ENCODE data around the gene ALG12. TPM values are rescaled to one million over a fixed set of nuclear protein-coding genes. Genes with fewer than 3 reads are reported as not detected.

Gene ALG12
- total RNA-seq, 1 donor from 2014 or later: 25.9 TPM

- Histone ChIP-seq H3K4me1 (no peaks in the 10 kb centered on the region), H3K36me3 (peaks cover 58% of the 10 kb centered on the region), H3K27ac (no peak overlapping the region), H3K9me3 (no peaks in the 10 kb centered on the region), H3K4me3 (no peak overlapping the region), H3K27me3 (ENCODE audit: low read depth) (no peaks in the 10 kb centered on the region)
- no peak for DNase-seq
- ATAC-seq: no peak
- no peak for TF ChIP-seq CTCF (IDR thresholded peaks at IDR 0.05)
- intact Hi-C loops (cut with DNase I): no loop called here
Observed at GRCh38 chr22:49884075-49884474, 34.2 kb downstream of the ALG12 start.

- no peak for DNase-seq
- Histone ChIP-seq H3K4me3 (no peak overlapping the region), H3K4me1 (no peaks in the 10 kb centered on the region), H3K36me3 (peaks cover 52% of the 10 kb centered on the region), H3K27ac (no peak overlapping the region), H3K27me3 (ENCODE audit: low read depth) (no peaks in the 10 kb centered on the region), H3K9me3 (no peaks in the 10 kb centered on the region)
- intact Hi-C loops (cut with DNase I): no loop called here
- no peak for TF ChIP-seq CTCF (IDR thresholded peaks at IDR 0.05)
- no peak for ATAC-seq
Observed at GRCh38 chr22:49883294-49883640, 35.0 kb downstream of the ALG12 start.

GRCh38 chr22:49882519-49883293 lies 35.5 kb downstream of the ALG12 start:
- no peak overlapping the region for H3K4me3 ChIP-seq
- H3K27ac ChIP-seq: no peak overlapping the region
- no peak for TF ChIP-seq CTCF (IDR thresholded peaks at IDR 0.05)
- H3K36me3 ChIP-seq: peaks cover 46% of the 10 kb centered on the region
- ATAC-seq: no peak
- intact Hi-C loops (cut with DNase I): no loop called here
- no peaks in the 10 kb centered on the region for H3K4me1 ChIP-seq
- no peaks in the 10 kb centered on the region for H3K9me3 ChIP-seq
- DNase-seq: no peak
- no peaks in the 10 kb centered on the region for H3K27me3 ChIP-seq (ENCODE audit: low read depth)

- Histone ChIP-seq H3K4me1 (no peaks in the 10 kb centered on the region), H3K27me3 (ENCODE audit: low read depth) (no peaks in the 10 kb centered on the region), H3K4me3 (no peak overlapping the region), H3K27ac (no peak overlapping the region), H3K36me3 (peaks cover 37% of the 10 kb centered on the region), H3K9me3 (no peaks in the 10 kb centered on the region)
- ATAC-seq (no peak), DNase-seq (no peak)
- no peak for TF ChIP-seq CTCF (IDR thresholded peaks at IDR 0.05)
- intact Hi-C loops (cut with DNase I): no loop called here
Observed at GRCh38 chr22:49881856-49882255, 36.4 kb downstream of the ALG12 start.

- Histone ChIP-seq H3K4me3 (no peak overlapping the region), H3K27me3 (ENCODE audit: low read depth) (no peaks in the 10 kb centered on the region), H3K27ac (no peak overlapping the region), H3K9me3 (no peaks in the 10 kb centered on the region), H3K4me1 (no peaks in the 10 kb centered on the region), H3K36me3 (peaks cover 22% of the 10 kb centered on the region)
- intact Hi-C loops (cut with DNase I): no loop called here
- no peak for ATAC-seq
- DNase-seq: no peak
- TF ChIP-seq CTCF (IDR thresholded peaks at IDR 0.05): no peak
Observed at GRCh38 chr22:49880281-49880680, 38.0 kb downstream of the ALG12 start.

Data from lower lobe of right lung (tissue), 2 donors.